Cardiac septum (tissue), 1 donor: ENCODE data around the gene GPER1. TPM values are rescaled to one million over a fixed set of nuclear protein-coding genes. Genes with fewer than 3 reads are reported as not detected.
A peak's percentile ranks its signal among the peaks of the same experiment; 100 is the strongest.
"Not testable (repeated sequence)": the region's sequence is repeated elsewhere in the genome, so short reads cannot be mapped to it uniquely, and the experiment has no call there.

Source experiments
- DNase-seq: peaks from one replicate; pipeline ENCODE4 v3.0.0-alpha.2; 2020; ENCODE audit warnings: low spot score
- intact Hi-C: fragments of 100-400 bp; cut with DNase I; formaldehyde crosslinking; loops from one replicate; pipeline ENCODE4 v1.14.0; 2022
- total RNA-seq: library from RNA; stranded (reverse); fragmentation: NEBNext Ultra II Directional; extraction: Animal tissue kit (Norgen Biotek cat#: 25700); gene quantifications from one replicate; pipeline ENCODE4 v1.2.1, GENCODE V29; 2021
- donor health status: DM: no; HTN: no; CAD: no.

The GPER1 gene
- total RNA-seq, 1 donor from 2014 or later: 2.9 TPM

DNA sequence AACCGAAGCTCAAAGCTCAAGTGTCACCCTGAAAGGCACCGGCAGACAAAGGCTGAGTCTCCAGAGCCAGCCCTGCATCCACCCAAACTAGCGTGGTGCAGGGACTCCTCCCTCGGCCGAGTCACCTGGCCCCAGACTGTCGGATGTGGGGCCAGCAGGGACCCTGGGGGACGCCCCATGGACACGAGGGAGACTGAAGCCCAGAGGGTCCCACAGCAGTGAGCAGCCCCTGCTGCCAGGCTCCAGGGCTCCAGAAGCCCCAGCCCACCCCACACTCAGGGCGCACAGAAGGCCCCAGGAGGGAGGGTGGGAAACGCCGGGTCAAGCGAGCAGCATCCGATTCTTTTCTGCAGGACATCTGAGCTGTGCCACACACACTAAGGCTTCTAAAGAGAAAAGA is 23.3 kb upstream of the GPER1 start:
- intact Hi-C loops: loop anchor here (5.0 kb wide), 1 partner anchor 37 kb away; no protein-coding TSS in a partner anchor
- DNase-seq: no peak

GRCh38 chr7:1065263-1065584 is 22.7 kb upstream of the GPER1 start:
- no peak for DNase-seq
- intact Hi-C loops: loop anchor here (1.0 kb wide), 1 partner anchor 72 kb away; no protein-coding TSS in a partner anchor

DNA sequence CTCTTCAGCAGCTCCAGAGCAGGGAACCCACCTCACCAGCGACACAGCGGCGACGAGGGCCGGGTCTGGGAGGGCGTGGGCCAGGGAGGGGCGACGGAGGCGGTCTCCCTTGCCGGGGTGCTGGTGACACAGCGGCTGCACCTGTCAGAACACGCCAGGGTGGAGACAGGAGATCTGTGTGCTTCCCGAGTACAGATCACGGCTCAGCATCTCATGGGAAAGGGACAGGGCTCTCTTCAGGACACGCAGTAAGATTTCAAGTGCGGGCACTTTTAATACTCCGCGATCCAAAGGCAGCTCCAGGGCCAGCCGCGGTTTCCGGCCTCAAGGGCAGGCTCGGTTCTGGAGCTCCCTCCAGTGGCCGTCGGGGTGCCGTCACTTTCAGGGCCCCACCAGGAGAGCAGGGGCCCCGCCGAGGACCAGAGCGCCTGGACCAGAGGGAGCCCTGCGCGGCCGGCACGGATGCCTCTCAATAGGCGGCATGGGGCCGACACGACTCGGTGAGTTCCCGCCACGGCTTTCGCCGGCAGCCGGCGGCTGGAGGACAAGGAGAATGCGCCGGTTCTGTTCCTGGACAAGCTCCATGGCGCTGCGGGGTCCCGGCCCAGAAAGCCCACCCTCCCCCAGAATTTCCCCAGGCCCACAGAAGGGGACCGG is 22.2 kb upstream of the GPER1 start:
- DNase-seq: peak; percentile 89
- intact Hi-C loops: loop anchor here (1.0 kb wide), 1 partner anchor 72 kb away; no protein-coding TSS in a partner anchor

GRCh38 chr7:1066242-1066588 is 21.7 kb upstream of the GPER1 start:
- intact Hi-C loops: no loop called here
- DNase-seq: no peak

DNA sequence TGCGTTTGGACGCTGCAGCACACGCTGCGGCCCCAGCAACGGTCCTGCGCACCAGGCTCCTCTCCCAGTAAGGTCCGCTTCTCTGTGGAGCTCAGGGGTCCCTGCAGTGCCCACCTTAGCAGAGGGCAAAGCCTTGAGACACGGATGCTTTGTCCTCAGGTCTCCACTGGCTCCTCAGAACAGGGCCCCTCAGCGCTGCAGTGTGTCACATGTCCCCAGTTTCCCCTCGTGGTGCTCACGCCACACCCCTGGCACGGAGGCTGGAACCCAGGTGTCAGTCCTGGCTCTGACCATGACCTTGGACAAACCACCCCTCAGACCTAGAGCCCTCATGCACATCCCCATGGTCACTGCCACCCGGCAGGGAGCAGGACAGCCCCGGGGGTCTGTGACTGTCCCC is 19.9 kb upstream of the GPER1 start:
- intact Hi-C loops: no loop called here

DNA sequence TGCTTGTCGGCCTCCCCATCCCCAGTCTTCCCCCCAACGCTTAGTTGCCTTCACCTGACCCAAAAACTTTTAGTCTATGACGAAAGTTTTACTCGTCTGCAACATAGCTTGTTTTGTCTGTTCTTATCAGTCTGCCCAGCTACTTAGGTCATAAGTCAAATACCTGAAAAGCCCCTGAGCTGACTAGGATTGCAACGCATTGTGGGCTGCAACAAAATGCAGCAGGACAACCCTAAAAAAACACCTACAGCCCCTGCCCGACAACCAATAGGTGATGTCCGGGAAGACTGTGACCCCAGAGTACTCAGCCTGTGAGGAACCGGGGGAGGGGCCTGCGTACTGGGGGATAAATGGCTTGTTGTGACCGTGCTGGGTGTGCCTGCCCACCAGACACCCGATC is 19.3 kb upstream of the GPER1 start:
- no peak for DNase-seq
- intact Hi-C loops: no loop called here

More for the DNA sequence above, 19.9 kb upstream of the GPER1 start:
- DNase-seq: no peak

GRCh38 chr7:1070544-1071011 is 17.3 kb upstream of the GPER1 start:
- DNase-seq: no peak
- intact Hi-C loops: no loop called here

GRCh38 chr7:1071731-1072254 is 16.1 kb upstream of the GPER1 start:
- intact Hi-C loops: no loop called here
- no peak for DNase-seq

GRCh38 chr7:1073142-1073977 is 14.6 kb upstream of the GPER1 start:
- intact Hi-C loops: no loop called here

DNA sequence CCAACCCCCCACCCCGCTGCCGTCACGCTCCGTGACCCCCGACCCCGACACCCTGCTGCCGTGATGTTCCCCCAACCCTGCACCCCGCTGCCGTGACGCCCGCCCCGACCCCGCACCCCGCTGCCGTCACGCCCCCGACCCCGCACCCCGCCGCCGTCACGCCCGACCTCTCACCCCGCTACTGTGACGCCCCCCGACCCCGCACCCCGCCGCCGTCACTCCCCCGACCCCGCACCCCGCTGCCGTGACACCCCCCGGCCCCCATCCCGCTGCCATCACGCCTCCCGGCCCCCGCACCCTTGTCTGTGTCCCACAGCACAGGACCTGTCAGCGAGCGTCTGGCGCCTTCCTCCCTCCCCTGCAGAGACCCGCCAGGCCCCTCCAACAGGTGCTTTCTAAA is 13.9 kb upstream of the GPER1 start:
- intact Hi-C loops, DNase-seq: not testable (repeated sequence)

More at GRCh38 chr7:1073142-1073977, 14.6 kb upstream of the GPER1 start:
- no peak for DNase-seq

DNA sequence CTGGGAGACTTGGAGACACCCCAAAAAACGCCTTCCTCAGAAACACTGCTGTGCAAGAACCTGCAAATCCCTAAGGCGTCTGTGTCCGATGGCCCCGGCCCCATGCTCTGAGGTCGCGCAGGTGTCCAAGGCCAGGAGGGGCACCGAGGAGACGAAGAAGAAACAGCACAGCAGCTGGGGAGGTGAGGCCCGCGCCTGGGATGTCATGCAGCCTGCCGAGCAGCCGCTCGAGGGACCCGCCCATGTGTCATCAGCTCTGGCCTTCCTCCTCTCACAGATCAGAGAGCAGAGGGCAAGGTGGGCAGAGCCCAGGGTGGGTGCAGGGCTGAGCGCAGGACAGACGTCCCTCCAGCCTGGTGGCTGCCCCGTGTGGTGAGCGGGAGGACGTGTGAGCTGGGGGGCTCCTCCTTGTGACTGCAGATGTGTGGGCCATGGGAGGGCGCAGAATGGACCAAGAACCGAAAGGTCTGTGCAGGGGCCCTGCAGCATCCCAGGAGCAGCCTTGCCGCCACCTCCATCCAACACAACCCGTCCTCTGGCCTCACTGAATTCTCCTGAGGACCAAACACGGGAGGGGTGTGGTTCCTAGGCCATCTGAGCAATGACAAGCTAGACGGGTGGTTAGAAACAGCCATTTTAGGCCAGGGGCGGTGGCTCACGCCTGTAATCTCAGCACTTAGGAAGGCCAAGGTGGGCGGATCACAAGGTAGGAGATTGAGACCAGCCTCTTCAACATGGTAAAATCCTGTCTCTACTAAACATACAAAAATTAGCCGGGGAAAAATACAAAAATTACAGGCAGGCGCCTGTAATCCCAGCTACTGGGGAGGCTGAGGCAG is 13.1 kb upstream of the GPER1 start:
- intact Hi-C loops: no loop called here
- DNase-seq: no peak

DNA sequence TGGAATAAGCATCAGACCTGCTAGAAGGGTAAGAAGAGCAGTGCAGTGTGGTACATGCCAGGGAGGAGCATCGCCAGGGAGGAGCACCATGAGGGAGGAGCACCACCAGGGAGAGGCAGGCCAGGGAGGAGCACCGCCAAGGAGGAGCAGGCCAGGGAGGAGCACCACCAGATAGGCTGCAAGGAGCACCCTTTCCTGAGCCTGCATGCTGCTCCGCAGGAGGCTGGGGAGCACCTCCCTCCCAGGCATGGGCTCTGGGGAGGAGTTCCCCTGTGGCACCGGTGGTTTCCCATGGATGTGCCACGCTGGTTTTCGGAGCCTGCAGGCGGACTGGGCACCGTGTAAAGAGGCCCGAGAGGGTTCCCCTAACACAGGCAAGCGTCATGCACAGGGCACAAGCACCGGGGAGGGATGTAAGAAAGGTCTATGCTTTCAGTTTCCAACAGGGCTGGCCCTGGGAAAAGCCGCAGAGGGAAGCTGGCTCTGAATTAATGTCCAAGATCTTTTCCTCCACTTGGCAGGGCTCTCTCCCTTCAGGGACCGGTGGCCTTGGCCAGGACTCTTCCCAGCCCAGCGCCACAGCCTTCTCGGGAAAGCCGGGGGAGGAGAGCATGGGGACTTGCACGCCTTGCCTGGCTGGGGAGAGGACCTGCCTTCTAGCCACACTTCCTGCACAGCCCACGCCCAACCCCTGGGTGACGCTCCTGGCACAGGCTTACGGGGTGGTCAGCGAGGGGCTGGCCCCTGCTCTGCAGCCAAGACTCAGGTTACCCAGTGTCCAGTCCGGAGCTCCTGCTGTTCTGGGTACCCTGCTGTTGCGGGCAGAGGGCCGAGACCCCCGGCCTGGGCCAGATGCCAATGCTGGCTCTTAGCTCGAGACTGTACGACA is 11.5 kb upstream of the GPER1 start:
- intact Hi-C loops: no loop called here
- DNase-seq: no peak

DNA sequence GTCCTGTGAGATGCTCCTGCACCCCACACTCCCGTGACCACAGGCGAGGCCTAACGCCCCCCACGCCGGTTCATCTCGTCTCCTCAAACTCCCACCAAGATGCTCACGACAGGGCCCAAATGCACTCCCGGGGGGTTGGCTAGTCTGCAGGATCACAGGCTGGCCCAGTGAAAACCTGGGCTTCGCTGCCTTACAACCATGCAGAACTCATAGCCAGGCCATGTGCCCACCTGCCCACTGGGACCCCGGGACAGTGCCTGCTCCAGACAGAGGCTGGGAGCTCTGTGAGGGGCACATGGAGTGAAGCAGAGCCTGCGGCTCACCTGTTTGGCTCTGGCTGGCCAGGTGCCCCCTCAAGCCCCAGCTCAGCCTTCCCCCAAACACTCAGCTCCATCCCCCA is 9.4 kb upstream of the GPER1 start:
- intact Hi-C loops: no loop called here
- no peak for DNase-seq

- intact Hi-C loops: no loop called here
Measured at GRCh38 chr7:1078985-1079384, 8.9 kb upstream of the GPER1 start.

GRCh38 chr7:1079546-1079945 is 8.4 kb upstream of the GPER1 start:
- no peak for DNase-seq
- intact Hi-C loops: no loop called here

More at GRCh38 chr7:1078985-1079384, 8.9 kb upstream of the GPER1 start:
- DNase-seq: no peak

DNA sequence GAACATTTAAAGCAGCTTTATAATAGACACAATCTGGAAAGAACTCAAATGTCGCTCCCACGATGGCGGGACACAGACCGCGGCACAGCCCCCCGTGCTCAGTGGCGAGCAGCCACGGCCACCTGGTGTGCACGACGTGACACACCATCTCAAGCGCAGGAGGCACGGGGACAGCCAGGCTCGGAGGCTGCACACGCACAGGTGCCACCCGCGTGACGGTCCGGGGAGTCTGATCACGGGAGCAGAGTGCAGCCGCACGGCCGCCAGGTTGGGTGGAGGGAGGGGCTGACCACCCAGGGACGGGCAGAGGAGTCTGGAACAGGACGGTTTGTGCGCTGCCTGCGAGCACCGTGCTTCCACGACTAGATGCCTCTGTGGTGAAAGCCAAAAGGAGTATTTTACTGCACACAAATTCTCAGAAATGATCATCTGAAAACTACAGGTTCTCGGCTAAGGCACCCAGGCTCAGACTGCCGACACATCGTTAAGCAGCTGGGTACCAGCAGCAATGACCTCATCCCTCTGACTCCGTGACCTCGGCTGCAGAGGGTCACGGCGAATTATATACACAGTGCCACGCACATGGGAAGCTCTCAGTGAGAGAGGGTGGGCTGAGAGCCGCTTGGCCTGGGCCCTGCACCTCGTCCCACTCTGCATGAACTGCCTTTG is 7.5 kb upstream of the GPER1 start:
- DNase-seq: no peak
- intact Hi-C loops: no loop called here

DNA sequence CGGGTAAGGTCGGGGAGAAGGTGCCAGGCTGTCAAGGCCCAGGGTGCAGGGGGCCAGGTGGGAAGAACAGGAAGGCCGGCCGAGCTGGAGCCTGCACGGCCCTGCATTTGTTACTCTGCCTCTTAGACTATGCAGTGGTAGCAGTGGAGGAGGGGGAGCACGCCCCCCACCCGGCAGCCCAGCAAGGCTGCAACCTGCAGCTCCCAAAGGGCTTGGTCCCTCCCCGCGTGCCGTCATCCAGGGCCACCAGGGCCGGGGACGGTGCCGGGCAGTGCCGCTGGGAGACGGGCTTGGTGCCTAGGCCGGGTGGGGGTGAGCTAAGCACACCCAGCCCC is 7.0 kb upstream of the GPER1 start:
- no peak for DNase-seq
- intact Hi-C loops: no loop called here

DNA sequence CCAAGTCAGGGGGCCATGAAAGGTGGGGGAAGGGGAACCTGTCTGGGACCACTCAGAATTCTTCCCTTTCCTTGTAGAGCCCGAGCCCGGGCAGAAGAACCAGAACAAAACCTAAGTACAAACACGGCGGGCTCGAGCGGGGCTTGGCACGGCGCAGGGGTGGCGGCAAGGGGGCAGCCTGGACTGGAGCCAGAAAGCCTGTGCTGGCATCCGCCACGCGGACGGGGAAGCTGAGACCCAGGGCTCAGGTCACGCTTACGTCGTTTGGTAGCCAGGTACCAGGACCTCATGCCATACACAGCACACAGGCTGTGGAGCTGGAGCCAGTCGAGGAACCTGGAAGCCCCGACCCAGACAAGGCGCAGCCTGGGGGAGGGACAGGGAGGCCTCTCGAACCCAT is 6.6 kb upstream of the GPER1 start:
- intact Hi-C loops: no loop called here
- DNase-seq: no peak
